GM21390 (cell line): ENCODE measurements around the gene UBXN2A.
"Not testable (repeated sequence)": the region's sequence is repeated elsewhere in the genome, so short reads cannot be mapped to it uniquely, and the experiment has no call there.

Experiments
- ATAC-seq: cut with Tn5 transposase; IDR thresholded peaks from one replicate; pipeline ENCODE4 v1.9.1; 2021; ENCODE audit not compliant: unreplicated experiment

Gene UBXN2A

DNA sequence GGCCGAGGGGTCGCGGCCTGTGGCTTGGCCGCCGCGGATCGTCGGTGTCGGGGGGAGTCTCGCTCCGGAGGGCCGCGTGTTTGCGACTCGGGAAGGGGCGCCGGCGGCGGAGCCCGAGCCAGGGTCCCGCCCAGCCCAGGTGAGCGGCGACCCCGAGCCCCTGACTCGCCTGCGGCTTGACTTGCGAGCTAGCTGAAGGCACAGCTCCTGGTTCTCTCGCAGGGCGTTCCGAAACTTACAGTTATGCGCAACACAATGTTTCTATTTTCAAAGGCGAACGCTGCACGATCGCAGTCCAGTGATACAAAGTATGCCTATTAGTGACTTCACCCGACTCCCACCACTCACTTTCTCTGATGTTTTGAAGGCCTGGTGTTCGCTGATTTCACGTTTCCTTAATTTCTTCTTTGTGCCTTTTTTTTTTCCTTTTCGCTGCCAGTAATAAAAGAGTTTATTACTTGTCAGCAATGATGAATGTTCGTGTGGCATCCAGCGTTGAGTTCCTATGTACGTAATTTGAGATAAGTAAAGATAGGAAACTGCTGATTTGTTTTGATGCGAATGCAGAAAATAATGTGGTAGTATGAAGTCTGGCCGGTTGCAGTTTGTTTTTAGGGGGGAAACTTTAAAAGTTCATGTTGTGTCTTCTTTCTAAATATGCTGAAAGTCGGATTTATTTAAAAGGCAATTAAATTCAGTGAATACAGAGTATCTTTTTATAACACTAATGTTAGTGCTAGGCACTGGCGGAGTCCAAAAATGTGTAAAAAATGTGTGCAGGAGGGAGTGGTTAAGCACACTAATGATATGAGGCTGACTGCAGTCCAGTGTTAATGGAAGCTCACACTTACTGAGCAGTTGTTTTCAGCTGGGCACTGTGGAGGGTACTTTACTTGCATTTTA is 706 bp downstream of the UBXN2A start:
- peak; percentile 62 for ATAC-seq

DNA sequence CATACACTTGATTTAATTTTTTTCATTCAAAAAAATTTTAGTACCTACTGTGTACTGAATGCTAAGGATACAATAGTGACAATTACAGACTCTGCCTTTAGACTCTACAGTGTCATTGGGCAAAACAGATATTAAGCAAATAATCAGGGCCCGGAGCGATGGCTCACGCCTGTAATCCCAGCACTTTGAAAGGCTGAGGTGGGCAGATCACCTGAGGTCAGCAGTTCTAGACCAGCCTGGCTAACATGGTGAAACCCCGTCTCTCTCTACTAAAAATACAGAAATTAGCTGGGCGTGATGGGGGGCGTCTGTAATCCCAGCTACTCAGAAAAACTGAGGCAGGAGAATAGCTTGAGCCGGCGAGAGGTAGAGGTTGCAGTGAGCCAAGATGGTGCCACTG is 1.4 kb downstream of the UBXN2A start:
- no peak for ATAC-seq

DNA sequence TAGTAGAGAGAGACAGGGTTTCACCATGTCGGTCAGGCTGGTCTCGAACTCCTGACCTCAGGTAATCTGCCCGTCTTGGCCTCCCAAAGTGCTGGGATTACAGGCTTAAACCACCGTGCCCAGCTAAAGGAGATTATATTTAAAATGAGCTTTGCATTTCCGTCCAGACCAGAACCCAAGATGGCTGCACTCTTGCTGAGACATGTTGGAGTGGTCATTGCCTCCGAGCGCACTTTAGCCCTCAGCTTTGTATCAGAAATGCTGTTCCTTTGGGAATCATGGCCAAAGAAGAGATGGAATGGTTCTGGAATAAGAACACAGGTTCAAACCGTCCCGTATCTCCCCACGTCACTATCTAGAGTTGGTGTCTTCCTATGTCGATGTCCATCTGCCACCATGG is 3.4 kb downstream of the UBXN2A start:
- ATAC-seq = no peak

DNA sequence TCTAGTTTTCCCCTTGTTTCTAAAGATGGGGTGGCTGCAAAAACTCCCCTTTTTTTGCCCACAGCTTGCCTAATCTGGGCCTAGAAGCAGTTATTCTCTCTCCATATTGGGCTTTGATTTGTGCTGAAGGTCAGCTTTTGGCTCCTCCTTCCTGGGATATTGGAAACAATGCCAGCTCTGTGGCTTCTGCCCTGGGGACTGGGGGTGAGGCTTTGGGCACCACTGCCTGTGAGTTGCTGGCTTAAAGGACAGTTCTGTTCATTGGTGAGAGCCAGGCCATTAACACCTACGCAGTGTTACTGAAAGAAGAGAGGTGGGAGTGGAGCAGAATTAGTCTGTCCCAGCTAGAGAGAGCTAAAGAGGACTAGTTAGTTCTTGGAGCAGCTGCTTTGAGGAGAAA is 4.3 kb downstream of the UBXN2A start:
- ATAC-seq = no peak

DNA sequence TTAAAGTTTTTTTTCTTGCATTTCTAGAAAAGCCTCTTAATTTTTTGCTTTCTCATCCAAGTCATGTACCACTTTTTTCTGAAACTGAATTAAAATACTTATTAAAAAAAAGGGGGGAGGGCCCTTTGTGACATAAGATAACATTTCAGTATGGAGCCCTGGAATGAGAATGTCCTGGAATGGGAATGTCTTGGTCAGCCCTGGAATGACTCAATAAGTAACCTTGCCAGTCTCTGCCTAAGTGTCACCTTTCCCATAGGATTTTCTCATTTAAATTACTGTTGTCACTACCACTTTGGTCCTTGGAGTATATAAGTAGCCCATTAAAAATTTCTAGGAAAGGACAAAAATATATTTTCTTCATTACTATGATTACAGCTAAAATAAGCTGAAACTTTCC is 4.7 kb downstream of the UBXN2A start:
- no peak for ATAC-seq

DNA sequence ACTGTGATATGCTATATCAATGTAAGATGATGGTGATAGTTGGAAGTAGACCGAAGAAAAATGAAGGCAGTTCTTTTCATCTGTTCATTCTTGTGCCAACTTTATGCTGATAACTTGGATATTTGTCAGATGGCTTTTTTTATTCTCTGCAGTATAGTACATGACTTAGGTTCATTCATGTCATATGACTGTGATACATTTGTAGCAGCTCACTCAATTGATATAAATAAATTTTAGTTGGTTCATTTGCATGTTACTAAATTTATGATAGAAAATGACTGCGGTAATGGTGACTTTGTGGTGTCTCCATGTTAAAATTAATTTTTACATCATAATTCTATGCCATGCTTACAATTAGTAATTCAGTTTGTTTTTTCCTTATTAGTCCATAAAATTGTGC is 7.1 kb downstream of the UBXN2A start:
- no peak for ATAC-seq

DNA sequence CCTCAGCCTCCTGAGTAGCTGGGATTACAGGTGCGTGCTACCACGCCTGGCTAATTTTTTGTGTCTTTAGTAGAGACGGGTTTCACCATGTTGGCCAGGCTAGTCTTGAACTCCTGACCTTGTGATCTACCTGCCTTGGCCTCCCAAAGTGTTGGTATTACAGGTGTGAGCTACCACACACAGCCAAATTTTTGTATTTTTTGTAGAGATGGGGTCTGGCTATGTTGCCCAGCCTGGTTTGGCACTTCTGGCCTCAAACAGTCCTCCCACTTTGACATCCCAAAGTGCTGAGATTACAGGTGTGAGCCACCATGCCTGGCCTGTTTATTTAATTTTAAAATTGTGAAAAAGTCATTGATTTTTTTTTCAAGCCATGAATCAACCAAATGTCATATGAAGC is 12.3 kb downstream of the UBXN2A start:
- ATAC-seq = not testable (repeated sequence)

DNA sequence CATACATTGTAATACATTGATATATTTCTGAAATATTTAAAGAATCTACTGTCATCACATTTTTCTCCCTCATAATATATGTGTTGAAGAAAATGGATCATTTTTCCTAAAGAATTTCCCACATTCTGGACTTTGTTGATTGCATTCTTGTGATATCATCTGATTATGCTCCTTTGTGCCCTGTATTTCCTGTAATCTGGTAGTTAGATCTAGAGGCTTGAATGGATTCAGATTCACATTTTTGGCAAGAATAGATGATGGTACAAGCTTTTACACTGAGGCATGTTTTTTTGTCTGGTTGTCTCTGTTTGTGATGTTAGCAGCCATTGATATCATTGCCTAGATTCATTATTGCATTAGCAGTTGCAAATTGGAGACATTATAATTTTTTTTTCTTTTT is 13.4 kb downstream of the UBXN2A start:
- ATAC-seq = no peak

DNA sequence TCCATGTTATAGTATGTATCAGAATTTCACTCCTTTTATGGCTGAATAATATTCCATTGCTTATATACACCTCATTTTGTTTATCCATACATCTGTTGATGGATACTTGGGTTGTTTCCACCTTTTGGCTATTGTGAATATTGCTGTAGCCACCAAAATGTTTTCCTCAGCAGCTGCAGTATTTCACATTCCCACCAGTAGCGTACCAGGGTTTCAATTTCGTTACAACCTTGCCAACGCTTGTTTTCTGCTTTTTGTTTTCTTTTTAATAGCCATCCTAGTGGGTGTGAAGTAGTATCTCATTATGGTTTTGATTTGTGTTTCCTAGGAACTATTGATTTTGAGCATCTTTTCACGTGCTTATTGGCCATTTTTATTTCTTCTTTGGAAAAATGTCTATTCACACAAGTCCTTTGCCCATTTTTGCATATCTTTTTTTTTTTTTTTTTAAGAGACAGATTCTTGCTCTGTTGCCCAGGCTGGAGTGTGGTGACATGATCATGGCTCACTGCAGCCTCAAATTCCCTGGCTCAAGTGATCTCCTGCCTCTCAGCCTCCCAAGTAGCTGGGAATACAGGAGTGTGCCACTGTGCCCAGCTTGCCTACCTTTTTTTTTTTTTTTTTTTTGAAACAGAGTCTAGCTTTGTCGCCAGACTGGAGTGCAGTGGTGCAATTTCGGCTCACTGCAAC is 14.2 kb downstream of the UBXN2A start:
- no peak for ATAC-seq

DNA sequence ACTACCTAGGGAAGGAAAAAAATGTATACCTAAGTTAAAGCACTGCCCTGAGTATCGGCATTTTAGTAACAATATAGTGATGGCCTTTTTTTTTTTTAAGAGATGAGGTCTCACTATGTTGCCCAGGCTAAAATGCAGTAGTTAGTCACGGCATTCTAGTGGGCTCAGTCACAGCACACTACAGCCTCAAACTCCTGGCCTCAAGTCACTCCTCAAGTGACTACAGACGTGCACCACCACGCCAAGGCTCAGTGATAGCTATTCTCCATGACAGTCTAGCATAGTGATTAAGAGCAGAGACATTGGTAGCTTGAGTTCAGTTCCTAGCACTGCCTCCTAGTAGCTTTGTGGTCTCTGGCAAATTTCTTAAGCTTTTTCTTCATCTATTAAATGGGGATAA is 27.6 kb downstream of the UBXN2A start:
- ATAC-seq = no peak

DNA sequence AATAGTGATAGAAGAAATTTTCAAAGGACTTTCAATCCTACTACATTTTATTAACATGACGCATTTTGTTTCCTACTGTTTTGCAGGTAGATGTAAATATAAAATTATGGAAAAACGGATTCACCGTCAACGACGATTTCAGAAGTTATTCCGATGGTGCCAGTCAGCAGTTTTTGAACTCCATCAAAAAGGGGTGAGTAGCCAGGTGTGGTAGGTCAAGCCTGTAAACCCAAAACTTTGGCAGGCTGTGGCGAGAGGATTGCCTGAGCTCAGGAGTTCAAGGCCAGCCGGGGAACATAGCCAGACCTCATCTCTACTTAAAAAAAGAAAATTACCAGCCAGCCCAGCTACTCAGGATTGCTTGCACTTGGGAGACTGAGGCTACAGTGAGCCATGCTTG is 36.6 kb downstream of the UBXN2A start:
- ATAC-seq = no peak

DNA sequence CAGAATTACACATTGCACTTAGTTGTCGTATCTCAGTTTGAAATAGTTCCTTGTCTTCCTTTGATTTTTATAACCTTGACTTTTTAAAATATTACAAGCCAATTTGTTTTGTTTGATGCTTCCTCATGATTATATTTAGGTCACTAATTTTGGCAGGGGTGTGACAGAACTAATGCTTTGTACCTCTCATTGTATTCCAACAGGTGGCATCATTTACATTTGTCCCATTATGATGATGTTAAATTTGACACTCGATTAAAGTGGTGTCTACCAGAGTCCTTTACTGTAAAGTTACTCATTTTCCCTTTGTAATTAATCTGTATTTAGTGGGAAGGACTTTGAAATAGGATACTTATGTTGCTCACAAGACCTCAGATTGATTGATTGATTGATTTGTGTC is 48.1 kb downstream of the UBXN2A start:
- no peak for ATAC-seq

DNA sequence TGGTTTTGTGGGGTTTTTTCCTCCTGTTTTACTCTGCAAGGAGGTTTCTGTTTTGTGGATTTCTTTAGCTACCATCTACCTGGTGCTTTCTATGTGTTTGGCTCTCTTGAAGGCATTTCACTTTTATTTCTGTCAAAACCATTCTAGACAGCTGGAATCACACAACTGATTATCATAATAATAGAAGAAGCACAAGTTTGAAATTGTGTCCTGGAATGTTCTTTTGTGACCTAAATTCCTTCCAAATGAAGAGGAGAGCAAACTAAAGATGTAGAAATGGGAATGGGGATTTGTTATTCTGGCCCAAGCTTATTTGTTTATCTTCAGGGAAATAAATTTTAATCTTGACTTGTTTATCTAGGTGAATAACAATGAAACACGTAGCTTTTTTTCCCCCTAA is 52.7 kb downstream of the UBXN2A start:
- ATAC-seq = no peak

DNA sequence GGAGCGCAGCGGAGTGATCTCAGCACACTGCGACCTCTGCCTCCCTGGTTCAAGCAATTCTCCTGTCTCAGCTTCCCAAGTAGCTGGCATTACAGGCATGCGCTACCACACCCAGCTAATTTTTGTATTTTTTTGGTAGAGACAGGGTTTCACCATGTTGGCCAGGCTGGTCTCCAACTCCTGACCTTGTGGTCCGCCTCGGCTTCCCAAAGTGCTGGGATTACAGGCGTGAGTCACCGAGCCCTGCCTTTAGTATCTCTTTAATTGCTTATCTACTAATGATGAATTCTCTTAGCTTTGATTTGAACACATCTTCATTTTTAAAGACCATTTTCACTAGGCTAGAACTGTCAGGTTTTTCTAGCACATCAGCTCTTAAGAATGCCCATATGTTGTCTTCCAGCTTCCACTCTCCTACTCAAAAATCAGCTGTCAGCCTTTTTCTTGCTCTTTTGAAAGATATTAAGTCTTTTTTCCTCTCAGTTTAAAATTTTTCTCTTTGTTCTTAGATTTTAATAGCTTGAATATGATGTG is 53.5 kb downstream of the UBXN2A start:
- no peak for ATAC-seq

DNA sequence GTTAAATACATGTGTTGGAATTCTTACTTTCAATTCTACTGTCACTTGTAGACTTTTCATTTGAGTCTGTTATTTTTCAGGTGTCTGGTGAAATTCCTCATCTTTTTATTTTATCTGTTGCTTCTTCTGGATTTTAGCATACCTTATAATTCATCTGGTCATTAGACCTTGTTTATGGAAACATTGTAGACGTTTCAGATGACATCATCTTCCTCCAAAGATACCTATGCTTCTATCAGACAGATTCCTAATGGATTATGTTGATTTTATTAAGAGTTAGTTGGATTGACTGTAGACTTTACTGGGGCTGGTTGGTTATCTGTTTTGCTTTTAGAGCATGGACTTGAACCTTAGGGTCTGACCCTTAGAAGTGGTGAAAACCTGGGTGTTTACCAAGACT is 54.3 kb downstream of the UBXN2A start:
- ATAC-seq = no peak

DNA sequence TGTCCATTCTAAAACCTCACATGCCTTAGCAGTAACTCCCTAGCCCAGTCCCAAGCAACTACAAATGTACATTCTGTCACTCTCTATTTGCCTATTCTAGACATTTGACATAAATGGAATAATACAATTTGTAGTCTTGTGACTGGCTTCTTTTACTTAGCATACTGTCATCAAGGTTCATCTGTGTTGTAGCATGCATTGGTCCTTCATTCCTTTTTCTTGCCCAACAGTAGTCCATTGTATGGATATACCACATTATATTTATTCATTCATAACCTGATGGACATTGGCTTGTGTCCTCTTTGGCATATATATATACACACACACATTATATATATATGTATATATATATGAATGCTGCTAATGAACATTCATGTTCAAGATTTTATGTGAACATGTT is 67.4 kb downstream of the UBXN2A start:
- no peak for ATAC-seq

DNA sequence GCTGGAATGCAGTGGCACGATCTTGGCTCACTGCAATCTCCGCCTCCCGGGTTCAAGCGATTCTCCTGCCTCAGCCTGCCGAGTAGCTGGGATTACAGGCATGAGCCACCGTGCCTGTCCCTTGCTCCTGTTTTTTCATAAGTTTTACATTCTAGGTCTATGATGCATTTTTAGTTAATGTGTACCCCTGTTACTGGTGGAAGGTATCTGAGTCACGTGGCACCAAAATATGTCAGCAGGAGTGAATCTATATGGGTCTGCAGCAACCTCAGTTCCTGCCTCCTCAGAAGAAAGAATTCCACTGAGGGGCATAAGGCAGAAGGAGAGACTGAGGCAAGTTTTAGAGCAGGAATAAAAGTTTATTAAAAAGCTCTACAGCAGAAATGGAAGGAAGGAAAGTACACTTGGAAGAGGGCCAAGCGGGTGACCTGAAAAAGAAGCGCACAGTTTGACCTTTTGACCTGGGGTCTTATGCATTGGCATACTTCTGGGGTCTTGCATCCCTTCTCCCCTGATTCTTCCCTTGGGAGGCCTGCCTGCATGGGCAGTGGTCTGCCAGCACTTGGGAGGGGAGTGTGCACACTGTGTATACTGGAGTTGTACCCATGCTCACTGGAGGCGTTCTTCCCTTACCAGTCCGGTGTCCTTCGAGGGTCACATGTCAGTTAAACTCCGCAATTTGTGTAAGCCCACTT is 68.6 kb downstream of the UBXN2A start:
- ATAC-seq = no peak

DNA sequence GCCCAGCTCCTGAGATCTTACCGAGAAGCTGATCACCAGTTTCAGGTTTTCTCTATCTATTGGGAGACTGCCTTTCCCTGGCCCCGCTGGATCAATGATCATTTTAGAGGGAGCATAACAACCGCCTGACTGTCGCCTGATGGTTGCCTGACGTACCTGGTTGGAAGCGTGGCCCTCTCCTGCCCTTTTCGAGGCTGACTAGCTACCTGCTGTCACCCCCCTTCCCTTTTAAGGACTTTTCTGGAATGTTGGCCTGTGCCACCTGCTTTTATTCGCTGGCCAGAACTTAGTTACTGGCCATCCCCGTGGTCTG is 69.1 kb downstream of the UBXN2A start:
- no peak for ATAC-seq

DNA sequence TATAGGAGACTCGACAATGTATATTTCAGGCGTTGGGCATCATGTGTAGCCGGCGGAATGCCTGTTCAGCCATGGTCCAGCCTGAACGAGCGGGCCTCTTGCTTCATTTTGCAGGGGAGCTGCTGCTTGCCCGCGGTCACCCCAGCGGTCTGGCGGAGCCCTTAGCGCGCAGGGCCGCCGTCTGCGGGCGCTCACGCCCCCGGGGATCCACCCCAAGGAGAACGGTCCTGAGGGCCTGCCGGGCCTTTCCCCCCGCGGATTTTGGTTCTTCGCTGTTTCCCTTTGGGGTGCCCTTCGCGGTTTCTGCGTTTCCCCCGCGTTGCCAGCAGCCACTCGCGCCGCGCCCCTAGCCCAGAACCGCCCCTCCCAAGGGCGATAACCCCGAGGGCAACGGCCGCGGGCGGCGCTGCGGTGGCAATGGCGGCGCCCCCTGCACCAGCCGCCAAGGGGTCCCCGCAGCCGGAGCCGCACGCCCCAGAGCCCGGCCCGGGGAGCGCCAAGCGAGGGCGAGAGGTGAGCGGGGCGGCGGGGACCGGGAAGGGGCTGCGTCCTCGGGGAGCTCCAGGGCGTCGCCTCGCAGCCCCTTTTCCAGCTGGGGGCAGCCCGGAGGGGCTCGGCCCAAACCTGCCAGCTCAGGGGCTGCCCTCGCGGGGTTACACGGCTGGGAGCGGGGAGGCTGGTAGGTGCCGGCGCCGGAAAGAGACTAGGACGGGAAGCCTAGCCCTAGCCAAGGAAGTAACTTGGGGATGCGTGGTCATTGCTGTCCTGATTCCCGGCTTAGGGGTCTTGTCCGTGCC is 69.6 kb downstream of the UBXN2A start, which contains the start of gene MFSD2B:
TSS of gene MFSD2B (plus strand) at position 406 of the 797 bp plus-strand sequence. CDS start at position 418, 12 bp downstream.
- ATAC-seq = no peak

DNA sequence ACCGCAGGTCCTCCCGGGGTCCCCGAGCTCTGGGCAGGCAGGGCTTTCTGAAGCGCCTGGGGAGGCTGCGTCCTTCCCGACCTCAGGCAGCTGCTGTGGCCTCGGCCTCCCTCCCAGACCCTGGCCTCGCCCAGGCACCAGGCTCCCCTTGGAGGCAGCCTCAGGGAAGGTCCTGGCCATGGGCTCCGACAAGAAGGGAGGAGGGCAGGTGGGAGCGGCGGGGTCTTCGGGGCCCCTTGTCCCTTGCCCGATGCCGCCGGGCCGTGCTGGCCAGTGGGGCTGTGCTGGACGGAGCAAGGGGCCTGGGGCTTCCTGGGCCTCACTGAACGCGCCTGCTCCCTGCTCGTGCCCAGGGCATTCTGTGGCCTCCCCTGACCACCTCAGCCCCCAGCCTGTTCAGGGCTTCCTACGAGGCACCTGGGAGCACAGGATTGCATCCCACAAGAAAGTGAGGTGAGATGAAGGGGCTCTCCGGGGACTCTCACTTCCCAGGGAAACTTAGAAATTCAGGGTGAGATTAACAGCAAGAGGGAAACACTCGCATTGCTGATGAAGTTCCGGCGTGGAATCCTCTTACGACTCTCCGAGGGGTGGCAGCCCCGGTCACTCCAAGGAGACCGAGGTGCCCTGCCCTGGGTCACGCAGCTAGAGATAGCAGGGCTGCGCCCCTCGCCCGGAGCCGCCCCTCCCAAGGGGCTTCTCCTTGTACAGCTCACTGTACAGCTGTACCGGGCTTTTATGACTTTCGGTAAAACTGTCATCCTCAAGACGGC is 70.4 kb downstream of the UBXN2A start:
- ATAC-seq = no peak
